ENCODE data around the gene RAPGEF5.

RAPGEF5 gene

DNA sequence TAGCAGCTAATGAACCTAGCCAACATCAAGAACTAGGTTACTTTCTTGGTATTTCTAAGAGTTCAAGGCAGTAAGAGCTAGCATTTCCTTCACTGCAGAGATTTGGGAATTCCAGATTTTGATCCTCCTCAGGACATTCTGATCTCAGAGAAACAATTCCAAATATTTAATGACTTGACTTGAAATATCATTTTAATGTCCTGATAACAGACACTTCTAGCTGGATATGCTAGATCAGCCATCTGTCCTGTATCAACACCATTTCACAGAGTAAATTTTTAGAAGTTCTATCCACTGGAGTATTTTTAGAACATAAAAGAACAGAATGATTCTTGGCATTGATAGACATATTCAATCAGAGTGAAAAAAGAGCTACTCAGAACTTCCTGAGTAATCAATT lies 151.3 kb downstream of the RAPGEF5 start:
- Mint-ChIP-seq H3K36me3 (ENCODE audit: low read depth) (no peaks in the 10 kb centered on the region), H3K27ac (no peak overlapping the region), H3K4me3 (no peak overlapping the region), H3K27me3 (ENCODE audit: low read depth) (peaks cover 35% of the 10 kb centered on the region), H3K4me1 (ENCODE audit: low read depth) (no peaks in the 10 kb centered on the region), H3K9me3 (no peaks in the 10 kb centered on the region)

- no peaks in the 10 kb centered on the region for H3K4me1 Mint-ChIP-seq (ENCODE audit: low read depth)
- H3K9me3 Mint-ChIP-seq: no peaks in the 10 kb centered on the region
- no peaks in the 10 kb centered on the region for H3K36me3 Mint-ChIP-seq (ENCODE audit: low read depth)
- H3K27me3 Mint-ChIP-seq (ENCODE audit: low read depth): peaks cover 25% of the 10 kb centered on the region
- no peak overlapping the region for H3K27ac Mint-ChIP-seq
- no peak overlapping the region for H3K4me3 Mint-ChIP-seq
Measured at GRCh38 chr7:22204312-22204711, 152.6 kb downstream of the RAPGEF5 start.

- no peak overlapping the region for H3K4me3 Mint-ChIP-seq
- H3K27ac Mint-ChIP-seq: no peak overlapping the region
- peaks cover 16% of the 10 kb centered on the region for H3K27me3 Mint-ChIP-seq (ENCODE audit: low read depth)
- no peaks in the 10 kb centered on the region for H3K9me3 Mint-ChIP-seq
- H3K36me3 Mint-ChIP-seq (ENCODE audit: low read depth): no peaks in the 10 kb centered on the region
- no peaks in the 10 kb centered on the region for H3K4me1 Mint-ChIP-seq (ENCODE audit: low read depth)
Measured at GRCh38 chr7:22202141-22202540, 154.8 kb downstream of the RAPGEF5 start.

GRCh38 chr7:22201186-22201880 lies 155.6 kb downstream of the RAPGEF5 start:
- H3K9me3 Mint-ChIP-seq: no peaks in the 10 kb centered on the region
- no peaks in the 10 kb centered on the region for H3K4me1 Mint-ChIP-seq (ENCODE audit: low read depth)
- no peaks in the 10 kb centered on the region for H3K36me3 Mint-ChIP-seq (ENCODE audit: low read depth)
- H3K27ac Mint-ChIP-seq: no peak overlapping the region
- H3K27me3 Mint-ChIP-seq (ENCODE audit: low read depth): peaks cover 16% of the 10 kb centered on the region
- H3K4me3 Mint-ChIP-seq: no peak overlapping the region

DNA sequence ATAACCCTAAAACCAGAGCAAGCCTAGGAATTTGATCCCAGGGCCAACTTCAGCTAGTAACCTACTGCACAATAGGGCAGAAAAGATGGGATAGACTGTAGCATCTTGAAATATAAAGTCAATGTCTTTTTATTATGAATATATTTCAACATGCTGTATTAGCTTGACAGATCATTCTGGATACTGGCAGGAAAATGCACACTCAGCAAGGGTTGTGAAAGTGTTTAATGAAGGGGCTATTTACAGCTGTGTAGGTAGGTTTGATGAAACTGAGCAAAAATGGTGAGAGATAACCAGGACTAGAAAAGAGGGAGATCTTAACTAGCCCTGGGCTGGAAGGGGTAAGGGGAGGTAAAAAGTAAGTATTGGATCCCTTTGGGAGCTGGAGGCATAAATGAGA lies 156.2 kb downstream of the RAPGEF5 start:
- no peaks in the 10 kb centered on the region for H3K4me1 Mint-ChIP-seq (ENCODE audit: low read depth)
- no peak overlapping the region for H3K4me3 Mint-ChIP-seq
- H3K36me3 Mint-ChIP-seq (ENCODE audit: low read depth): no peaks in the 10 kb centered on the region
- H3K27ac Mint-ChIP-seq: no peak overlapping the region
- peaks cover 17% of the 10 kb centered on the region for H3K27me3 Mint-ChIP-seq (ENCODE audit: low read depth)
- no peaks in the 10 kb centered on the region for H3K9me3 Mint-ChIP-seq

DNA sequence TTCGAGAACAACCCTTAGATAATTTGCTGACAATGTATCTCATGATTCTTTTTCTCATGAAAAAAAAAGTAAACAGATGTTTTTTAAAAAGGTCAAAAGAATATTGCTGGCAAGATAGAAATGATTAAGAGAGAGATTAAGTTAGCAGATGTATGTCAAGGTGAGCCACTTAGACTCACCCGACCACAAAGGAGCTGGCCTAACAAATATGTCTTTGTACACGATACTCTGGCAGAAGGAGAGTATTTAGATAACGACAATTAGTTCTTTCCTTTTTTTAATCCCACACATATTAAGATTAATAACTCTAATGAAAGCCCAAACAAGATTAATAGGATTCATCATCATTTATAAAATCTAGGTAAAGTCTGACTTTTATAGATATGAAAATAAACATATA lies 156.7 kb downstream of the RAPGEF5 start:
- no peak overlapping the region for H3K27ac Mint-ChIP-seq
- no peaks in the 10 kb centered on the region for H3K9me3 Mint-ChIP-seq
- no peak overlapping the region for H3K4me3 Mint-ChIP-seq
- peaks cover 23% of the 10 kb centered on the region for H3K27me3 Mint-ChIP-seq (ENCODE audit: low read depth)
- no peaks in the 10 kb centered on the region for H3K4me1 Mint-ChIP-seq (ENCODE audit: low read depth)
- no peaks in the 10 kb centered on the region for H3K36me3 Mint-ChIP-seq (ENCODE audit: low read depth)

DNA sequence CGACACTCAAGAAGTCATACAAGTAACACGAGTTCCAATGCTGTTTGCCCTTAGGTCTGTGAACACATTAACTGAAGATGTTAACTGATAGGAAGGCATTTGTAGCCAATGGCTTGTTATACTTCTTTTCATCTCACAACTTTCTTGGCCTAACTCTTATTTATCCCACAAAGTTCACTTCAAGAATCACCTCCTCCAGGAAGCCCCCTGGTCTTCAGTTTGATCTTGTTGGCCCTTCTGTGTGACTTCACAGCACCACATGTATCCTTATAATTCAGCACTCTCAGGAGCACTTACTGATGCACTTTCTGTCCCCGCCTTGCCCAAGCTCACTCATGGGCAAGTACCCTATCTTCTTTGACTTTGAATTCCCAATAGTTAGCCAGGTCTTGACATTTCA lies 159.6 kb downstream of the RAPGEF5 start:
- Mint-ChIP-seq H3K27ac (no peak overlapping the region), H3K9me3 (no peaks in the 10 kb centered on the region), H3K4me1 (ENCODE audit: low read depth) (no peaks in the 10 kb centered on the region), H3K4me3 (no peak overlapping the region), H3K27me3 (ENCODE audit: low read depth) (peaks cover 22% of the 10 kb centered on the region), H3K36me3 (ENCODE audit: low read depth) (no peaks in the 10 kb centered on the region)

DNA sequence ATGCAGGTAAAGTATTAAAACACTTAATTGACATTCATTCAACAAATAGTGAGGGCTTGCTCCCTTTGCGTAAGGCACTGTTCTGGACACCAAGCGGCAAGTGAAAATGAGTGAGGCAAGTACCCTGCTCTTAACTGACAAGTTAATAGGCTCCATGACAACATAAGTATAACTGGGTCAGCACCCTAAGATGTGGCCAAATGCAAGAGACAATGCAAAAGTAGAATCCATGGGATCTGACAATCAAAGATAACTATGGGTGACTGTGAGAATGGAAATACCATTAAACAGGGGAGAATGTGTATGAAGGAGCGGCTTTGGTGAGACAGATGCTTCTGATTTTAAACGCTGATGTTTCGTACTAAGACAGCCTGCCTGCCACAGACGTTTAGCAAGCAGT lies 160.5 kb downstream of the RAPGEF5 start:
- Mint-ChIP-seq H3K27me3 (ENCODE audit: low read depth) (peaks cover 22% of the 10 kb centered on the region), H3K4me1 (ENCODE audit: low read depth) (no peaks in the 10 kb centered on the region), H3K36me3 (ENCODE audit: low read depth) (no peaks in the 10 kb centered on the region), H3K27ac (no peak overlapping the region), H3K4me3 (no peak overlapping the region), H3K9me3 (no peaks in the 10 kb centered on the region)

GRCh38 chr7:22195397-22196172 lies 161.4 kb downstream of the RAPGEF5 start:
- Mint-ChIP-seq H3K36me3 (ENCODE audit: low read depth) (no peaks in the 10 kb centered on the region), H3K4me3 (no peak overlapping the region), H3K27me3 (ENCODE audit: low read depth) (peaks cover 15% of the 10 kb centered on the region), H3K9me3 (no peaks in the 10 kb centered on the region), H3K27ac (no peak overlapping the region), H3K4me1 (ENCODE audit: low read depth) (no peaks in the 10 kb centered on the region)

- Mint-ChIP-seq H3K4me1 (ENCODE audit: low read depth) (no peaks in the 10 kb centered on the region), H3K4me3 (no peak overlapping the region), H3K27ac (no peak overlapping the region), H3K36me3 (ENCODE audit: low read depth) (no peaks in the 10 kb centered on the region), H3K9me3 (no peaks in the 10 kb centered on the region), H3K27me3 (ENCODE audit: low read depth) (peaks cover 14% of the 10 kb centered on the region)
Measured at GRCh38 chr7:22194658-22195273, 162.2 kb downstream of the RAPGEF5 start.

- no peak overlapping the region for H3K27ac Mint-ChIP-seq
- no peaks in the 10 kb centered on the region for H3K4me1 Mint-ChIP-seq (ENCODE audit: low read depth)
- H3K36me3 Mint-ChIP-seq (ENCODE audit: low read depth): no peaks in the 10 kb centered on the region
- peaks cover 14% of the 10 kb centered on the region for H3K27me3 Mint-ChIP-seq (ENCODE audit: low read depth)
- no peak overlapping the region for H3K4me3 Mint-ChIP-seq
- H3K9me3 Mint-ChIP-seq: no peaks in the 10 kb centered on the region
Measured at GRCh38 chr7:22193450-22193983, 163.4 kb downstream of the RAPGEF5 start.

GRCh38 chr7:22192801-22193200 lies 164.2 kb downstream of the RAPGEF5 start:
- Mint-ChIP-seq H3K4me1 (ENCODE audit: low read depth) (no peaks in the 10 kb centered on the region), H3K9me3 (no peaks in the 10 kb centered on the region), H3K27me3 (ENCODE audit: low read depth) (peaks cover 14% of the 10 kb centered on the region), H3K36me3 (ENCODE audit: low read depth) (no peaks in the 10 kb centered on the region), H3K27ac (no peak overlapping the region), H3K4me3 (no peak overlapping the region)

DNA sequence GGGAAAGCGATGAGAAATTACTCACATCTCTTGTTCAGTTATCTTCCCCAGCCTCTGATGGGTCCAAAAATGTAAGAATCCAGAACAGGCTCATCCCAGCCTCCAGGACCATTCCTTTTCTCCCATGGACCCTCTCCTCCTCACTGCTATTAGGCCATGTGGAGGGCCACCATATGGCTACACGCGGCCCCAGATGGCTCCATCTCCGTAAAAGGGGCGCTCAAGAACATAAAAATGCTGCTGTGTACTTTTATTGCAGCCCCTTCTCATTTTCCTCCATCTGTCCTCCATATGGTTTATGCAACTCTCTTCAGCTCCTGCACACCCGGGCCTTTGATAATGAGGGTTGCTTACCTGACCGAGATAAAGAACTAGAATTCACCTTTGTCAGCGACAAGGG lies 166.2 kb downstream of the RAPGEF5 start:
- Mint-ChIP-seq H3K4me3 (no peak overlapping the region), H3K4me1 (ENCODE audit: low read depth) (no peaks in the 10 kb centered on the region), H3K27me3 (ENCODE audit: low read depth) (peaks cover 12% of the 10 kb centered on the region), H3K36me3 (ENCODE audit: low read depth) (no peaks in the 10 kb centered on the region), H3K9me3 (no peaks in the 10 kb centered on the region), H3K27ac (no peak overlapping the region)

GRCh38 chr7:22189741-22190140 lies 167.2 kb downstream of the RAPGEF5 start:
- Mint-ChIP-seq H3K27me3 (ENCODE audit: low read depth) (peaks cover 7% of the 10 kb centered on the region), H3K9me3 (no peaks in the 10 kb centered on the region), H3K4me1 (ENCODE audit: low read depth) (no peaks in the 10 kb centered on the region), H3K4me3 (no peak overlapping the region), H3K27ac (no peak overlapping the region), H3K36me3 (ENCODE audit: low read depth) (no peaks in the 10 kb centered on the region)

DNA sequence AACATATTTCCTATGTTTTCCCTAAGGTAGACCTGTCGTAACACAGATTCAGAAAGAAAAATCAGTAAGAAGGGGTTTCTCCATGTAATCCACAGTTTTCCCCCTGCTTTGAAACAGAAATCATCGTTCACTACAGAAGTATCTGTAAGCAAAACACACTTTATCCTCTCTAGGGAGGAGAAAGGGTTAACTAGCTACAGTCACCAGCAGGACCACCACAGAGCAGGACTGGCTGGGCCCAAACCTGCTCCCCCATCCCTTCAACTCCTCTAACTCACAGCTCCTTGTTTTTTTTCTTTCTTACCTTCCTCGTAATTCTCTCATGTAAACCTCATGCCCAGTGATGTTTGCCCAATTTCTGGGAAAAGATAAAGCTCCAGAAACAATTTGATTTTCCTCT lies 167.7 kb downstream of the RAPGEF5 start:
- Mint-ChIP-seq H3K4me1 (ENCODE audit: low read depth) (no peaks in the 10 kb centered on the region), H3K27ac (no peak overlapping the region), H3K36me3 (ENCODE audit: low read depth) (no peaks in the 10 kb centered on the region), H3K27me3 (ENCODE audit: low read depth) (peaks cover 8% of the 10 kb centered on the region), H3K9me3 (no peaks in the 10 kb centered on the region), H3K4me3 (no peak overlapping the region)
